ENCODE results near the gene PPP1R14B.

The PPP1R14B gene

DNA sequence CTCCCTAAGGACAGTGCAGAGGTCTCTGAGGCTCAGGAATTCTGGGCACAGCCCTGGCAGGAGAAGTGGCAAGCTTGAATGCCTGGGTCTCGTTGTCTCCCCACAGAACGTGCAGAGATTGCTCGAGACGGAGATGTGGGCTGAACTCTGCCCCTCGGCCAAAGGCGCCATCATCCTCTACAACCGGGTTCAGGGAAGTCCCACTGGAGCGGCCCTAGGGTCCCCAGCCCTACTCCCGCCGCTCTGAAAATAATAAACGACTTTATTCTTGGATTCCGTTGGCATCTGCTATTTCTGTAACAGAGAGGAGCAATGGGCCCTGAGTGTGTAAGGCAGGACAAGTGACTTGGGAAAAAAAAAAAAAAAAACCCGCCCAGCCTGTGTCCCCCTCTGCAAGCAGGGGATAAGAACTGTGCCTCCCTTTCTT, 17.0 kb downstream of the PPP1R14B start:
- DNase-seq, result no peak

DNA sequence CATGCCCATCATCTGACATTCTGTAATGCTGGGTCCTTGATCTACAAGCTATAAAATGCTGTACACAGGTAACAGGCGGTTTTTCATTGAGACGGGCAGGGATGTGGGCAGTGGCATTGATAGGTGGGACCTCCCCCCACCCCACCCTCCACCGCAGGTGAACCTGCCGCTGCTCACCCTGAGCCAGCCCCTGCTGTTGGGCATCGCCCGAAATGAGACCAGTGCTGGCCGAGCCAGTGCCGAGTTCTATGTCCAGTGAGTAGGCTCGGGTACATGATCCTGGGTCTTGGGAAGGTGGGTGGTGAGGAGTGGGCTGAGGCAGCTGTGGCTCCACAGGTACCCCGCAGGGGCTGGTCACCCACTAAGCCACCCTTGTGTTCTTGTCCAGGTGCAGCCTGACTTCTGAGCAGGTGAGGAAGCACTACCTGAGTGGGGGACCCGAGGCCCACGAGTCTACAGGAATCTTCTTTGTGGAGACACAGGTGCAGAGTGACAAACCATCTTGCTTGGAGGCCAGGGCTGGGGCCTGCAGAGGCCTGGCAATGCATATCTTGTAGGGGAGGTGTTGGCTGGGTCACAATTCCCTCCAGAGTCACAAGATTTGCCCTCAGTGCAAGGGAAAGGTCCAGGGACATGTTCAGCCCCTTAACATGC, 17.5 kb downstream of the PPP1R14B start:
- no peak for DNase-seq

DNA sequence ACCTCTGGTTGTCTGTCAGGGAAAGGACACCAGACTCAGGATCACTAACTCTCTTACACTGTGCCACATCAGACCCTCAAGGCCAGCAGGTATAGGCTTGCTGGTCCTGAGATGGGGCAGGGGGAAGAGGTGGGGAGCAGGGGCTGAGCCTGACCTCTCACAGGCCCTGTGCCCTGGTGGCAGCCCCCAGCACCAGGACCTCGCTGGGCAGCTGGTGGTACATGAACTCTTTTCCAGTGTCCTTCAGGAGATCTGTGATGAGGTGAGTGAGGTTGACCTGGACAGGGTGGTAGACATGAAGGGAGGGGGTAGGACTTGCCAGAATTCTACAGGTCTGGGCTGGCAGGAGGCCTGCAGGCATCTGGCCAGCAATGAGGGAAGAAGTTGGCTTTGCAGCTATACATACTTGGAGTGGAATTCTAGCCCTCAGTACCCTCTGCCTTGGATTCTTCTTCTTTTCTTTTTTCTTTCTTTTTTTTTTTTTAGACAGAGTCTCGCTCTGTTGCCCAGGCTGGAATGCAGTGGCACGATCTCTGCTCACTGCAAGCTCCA, 19.3 kb downstream of the PPP1R14B start:
- DNase-seq, result no peak

DNA sequence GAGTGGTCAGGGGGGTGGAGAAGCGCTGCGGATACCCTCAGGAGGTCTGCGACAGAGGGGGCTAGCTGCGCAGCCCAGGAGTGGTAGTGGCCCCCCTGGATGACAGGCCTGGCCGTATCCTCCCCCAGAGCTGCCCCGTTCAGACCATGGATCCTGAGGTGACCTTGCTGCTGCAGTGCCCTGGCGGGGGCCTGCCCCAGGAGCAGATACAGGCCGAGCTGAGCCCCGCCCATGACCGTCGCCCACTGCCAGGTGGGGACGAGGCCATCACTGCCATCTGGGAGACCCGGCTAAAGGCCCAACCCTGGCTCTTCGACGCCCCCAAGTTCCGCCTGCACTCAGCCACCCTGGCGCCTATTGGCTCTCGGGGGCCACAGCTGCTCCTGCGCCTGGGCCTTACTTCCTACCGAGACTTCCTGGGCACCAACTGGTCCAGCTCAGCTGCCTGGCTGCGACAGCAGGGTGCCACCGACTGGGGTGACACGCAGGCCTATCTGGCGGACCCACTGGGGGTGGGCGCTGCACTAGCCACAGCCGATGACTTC, 20.2 kb downstream of the PPP1R14B start:
- peak; percentile 53 for DNase-seq

DNA sequence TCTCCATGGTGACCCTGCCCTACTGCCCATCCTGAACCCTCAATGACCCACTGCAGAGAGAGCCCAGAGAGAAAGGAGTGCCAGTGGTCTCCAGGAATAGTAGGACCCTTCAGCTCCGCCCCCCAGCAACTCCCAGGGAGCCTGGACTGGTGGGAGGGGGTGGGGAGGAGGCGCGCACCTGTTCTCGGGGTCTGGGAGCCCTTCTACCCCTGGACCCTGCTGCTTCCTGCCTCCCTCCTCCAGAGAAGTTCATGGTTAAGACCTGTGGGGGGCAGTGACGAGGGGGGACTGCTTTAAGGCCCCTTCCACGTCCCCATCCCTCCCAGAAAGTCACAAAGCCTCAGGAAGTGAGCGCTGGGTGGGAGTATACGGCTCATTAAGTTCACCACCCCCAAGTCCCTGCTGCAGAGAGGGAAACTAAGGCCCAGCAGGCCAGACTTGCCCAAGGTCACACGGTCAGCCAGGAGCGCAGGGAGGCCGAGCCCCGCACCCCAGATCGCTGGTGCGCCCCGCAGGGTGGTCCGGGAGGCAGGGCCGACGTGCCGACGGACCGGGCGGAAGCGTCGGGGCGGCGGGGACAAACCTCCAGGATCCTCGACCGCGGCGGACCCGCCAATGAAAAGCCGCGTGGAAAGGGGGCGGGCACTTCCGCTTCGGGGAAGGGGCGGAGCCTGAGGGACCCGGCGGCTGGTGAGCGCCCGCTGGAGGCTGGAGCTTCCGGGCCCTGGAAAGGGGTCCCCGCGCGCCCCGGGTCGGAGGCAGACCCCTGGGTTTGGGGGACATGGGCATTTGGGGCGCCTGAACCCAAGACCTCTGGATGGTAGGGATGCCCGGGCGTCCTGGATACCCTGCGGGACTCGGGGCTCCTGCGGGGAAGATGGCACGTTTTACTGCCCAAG, 20.9 kb downstream of the PPP1R14B start, which contains the start of the genes NUDT22 and TRPT1:
TSS of gene NUDT22 (plus strand) at position 667 of the 899 bp plus-strand sequence. CDS start 379 bp downstream, outside the sequence.
TSS of gene TRPT1 (minus strand) at position 579 of the 899 bp plus-strand sequence. CDS start at position 253, 326 bp downstream.
- peak; percentile 94 for DNase-seq

DNA sequence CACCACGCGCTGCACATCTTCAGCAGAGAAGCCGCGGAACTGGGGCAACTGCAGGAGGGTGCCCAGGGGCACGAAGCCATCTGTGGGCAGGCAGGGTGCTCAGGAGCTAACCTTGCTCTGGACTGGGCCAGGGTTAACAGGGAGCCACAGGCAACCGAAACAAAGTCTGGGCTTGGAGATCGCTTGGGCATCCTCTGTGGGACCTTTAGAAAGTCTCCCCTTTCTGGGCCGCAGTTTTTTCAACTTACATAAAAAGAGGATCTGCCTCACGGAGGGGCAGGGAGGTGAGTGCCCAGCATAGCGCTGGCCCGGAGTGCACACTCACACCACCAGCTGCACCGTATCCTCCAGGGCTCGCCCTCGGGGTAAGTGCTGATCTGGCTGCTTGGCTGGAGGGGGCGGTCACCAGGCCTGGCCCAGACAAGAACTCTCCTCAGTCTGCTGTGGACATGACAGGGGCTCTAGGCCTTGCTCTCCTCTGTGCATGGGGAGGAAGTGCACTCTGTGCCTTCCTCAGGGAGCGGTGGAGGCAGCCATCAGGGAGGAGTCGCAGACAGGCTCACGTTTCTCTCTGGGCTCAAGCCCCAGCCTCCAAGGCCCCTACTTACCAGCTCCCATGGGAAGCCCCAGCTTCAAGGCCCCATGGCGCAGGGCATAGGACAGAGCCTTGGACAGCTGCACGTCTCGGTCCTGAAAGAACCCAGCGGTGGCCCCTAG, 21.7 kb downstream of the PPP1R14B start:
- DNase-seq, result peak; percentile 17

DNA sequence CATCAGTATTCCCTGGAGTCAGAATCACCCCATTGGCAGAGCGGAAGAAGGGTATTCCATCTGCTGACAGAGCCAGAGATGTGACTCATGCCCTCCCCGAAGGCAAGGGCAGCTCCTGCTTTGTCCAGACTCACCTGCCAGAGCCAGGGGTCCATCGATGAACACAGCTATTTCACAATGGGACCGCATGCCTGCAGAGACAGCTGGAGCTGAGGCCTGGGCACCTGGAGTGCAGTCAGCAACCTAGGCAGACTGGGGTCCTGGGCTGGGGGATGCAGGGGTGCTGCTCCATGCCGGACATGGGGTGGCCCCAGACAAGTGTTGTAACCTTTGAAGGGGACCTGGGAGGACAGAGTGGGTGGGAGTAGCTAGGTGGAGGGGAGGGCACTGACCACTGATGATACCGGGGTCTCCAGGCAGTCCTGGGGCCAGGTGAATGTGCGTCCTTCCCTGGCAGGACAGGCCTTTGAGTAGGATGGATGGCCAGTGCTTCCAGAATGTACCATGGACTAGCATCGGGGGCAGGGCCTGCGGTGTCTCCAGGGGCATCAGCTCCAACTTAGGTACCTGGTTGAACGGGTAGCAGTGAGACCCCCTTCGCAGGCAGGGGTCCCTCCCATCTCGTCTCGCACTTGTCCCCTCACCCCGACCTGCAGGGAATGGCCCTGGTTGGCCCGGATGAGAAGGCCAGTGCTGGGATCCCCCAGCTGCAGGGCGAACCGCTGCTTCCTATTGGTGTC, 22.4 kb downstream of the PPP1R14B start:
- DNase-seq, result peak; percentile 17

DNA sequence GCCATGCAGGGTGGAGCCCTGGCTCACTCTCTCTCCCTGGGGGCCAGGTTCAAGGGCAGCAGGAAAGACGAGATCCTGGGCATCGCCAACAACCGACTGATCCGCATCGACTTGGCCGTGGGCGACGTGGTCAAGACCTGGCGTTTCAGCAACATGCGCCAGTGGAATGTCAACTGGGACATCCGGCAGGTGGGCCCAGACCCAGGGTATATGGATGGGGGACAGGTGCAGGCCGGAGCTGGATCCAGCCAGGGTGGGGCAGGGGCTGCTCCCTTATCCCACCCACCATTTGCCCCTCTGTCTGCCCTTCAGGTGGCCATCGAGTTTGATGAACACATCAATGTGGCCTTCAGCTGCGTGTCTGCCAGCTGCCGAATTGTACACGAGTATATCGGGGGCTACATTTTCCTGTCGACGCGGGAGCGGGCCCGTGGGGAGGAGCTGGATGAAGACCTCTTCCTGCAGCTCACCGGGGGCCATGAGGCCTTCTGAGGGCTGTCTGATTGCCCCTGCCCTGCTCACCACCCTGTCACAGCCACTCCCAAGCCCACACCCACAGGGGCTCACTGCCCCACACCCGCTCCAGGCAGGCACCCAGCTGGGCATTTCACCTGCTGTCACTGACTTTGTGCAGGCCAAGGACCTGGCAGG, 23.6 kb downstream of the PPP1R14B start:
- peak; percentile 14 for DNase-seq

DNA sequence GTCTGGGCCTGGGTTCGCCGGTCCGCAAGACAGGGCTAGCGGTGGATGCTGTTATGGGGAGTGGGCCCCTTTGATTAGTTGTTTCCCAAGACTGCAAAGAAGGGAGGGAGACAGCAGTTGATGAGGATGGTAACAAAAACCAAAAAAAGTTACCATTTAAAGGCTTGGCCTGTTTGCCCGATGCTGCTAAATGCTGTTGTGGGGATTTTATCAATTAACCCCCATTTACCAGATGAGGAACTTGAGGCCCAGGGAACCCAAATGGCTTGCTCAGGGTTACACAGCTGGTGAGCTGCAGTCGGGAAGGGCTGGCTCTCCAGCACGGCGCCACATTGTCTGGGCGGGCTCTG, 24.1 kb downstream of the PPP1R14B start:
- DNase-seq, result no peak

DNA sequence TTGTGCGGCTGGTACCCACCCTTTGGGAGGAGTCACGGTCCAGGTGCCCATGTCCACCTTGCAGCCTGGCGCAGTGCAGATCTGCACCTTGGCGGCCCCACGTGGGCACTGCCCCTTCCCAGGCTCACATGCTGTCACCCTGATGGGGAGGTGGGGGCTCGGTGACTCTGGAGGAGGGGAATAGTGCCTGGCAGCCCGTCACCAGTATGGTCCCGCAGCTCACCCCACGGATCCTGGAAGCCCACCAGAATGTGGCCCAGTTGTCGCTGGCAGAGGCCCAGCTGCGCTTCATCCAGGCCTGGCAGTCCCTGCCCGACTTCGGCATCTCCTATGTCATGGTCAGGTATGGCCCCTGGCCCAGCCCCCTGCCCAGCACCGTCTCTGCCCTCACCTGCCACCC, 25.9 kb downstream of the PPP1R14B start:
- DNase-seq, result no peak

DNA sequence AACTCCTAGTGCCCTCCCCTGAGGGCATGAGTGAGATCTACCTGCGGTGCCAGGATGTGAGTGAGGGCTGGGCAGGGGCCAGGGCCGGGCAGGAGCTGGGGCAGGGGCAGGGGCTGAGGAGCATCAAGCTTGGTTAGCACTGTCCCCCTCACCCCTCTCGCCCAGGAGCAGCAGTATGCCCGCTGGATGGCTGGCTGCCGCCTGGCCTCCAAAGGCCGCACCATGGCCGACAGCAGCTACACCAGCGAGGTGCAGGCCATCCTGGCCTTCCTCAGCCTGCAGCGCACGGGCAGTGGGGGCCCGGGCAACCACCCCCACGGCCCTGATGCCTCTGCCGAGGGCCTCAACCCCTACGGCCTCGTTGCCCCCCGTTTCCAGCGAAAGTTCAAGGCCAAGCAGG, 26.5 kb downstream of the PPP1R14B start:
- DNase-seq, result no peak

DNA sequence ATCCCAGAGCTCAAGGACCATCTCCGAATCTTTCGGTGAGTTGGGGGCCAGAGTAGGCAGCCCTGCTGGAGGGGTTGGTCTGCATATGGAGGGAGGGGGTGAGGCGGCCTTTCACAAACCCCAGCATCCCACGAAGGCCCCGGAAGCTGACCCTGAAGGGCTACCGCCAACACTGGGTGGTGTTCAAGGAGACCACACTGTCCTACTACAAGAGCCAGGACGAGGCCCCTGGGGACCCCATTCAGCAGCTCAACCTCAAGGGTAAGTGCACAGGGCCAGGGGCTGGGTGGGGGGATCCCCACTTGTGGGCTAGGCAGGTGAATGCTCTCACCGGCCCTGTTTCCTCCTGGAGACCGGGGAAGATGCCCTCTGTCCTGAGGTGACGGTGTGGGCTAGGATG, 27.0 kb downstream of the PPP1R14B start:
- DNase-seq, result no peak

DNA sequence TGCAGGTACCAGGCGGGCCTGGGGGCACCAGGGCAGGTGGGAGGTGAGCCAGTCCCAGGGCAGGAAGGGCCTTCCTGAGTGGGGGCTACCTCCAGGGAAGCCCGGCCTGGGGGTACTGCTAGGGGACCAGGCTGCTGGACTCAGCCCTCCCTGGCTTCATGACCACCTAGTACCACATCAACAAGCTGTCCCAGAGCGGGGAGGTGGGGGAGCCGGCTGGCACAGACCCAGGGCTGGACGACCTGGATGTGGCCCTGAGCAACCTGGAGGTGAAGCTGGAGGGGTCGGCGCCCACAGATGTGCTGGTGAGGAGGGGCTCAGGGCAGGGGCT, 27.4 kb downstream of the PPP1R14B start:
- DNase-seq, result no peak

DNA sequence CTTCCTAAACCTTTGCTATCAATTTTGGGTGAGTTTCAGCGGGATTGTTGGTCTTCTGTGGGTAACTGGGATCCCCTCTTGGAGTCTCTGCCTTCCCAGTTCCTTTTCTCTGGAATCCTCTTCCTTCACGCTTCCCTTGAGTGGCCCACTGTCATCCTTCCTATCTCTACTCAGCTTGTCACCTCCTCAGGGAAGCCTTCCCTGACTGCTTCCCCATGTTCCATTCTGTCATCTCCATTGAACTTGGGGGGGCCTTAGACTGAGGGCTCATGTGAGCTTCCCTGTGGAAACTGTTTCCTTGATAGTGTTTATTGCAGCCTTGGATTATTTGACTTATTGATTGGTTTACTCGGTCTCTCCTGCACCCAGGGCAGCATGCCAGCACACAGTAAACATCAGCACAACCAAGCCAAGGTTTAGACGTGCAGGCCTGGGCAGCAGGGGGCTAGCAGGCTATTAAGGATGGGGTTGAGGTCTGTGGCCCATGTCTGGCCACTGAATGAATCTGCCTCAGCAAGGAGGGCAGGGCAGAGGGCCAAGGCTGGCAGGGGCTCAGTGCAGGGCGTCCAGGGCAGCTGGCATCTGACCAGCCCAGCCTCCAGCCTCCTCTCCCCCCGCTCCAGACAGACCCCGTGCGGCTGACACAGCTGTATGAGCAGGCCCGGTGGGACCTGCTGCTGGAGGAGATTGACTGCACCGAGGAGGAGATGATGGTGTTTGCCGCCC, 28.0 kb downstream of the PPP1R14B start:
- DNase-seq, result no peak

DNA sequence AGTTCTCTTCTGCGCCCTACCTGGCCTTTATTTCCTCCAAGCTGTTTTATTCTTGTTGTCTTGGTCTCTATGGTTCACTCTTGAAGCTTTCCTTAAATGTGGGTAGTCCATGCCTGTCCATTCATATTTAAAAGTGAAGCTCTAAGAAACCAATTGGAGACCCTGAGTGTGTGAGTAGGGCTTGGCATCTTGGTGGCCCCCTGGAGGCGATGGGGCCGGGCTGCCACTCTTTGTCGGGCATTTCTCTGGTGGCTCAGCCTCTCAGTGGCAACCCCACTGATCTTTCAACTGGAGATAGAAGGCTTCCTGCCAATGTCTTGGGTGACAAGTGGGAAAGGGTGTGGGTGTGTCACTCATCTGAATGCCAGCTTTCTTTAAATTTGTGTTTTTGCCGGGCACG, 29.9 kb downstream of the PPP1R14B start:
- no peak for DNase-seq

DNA sequence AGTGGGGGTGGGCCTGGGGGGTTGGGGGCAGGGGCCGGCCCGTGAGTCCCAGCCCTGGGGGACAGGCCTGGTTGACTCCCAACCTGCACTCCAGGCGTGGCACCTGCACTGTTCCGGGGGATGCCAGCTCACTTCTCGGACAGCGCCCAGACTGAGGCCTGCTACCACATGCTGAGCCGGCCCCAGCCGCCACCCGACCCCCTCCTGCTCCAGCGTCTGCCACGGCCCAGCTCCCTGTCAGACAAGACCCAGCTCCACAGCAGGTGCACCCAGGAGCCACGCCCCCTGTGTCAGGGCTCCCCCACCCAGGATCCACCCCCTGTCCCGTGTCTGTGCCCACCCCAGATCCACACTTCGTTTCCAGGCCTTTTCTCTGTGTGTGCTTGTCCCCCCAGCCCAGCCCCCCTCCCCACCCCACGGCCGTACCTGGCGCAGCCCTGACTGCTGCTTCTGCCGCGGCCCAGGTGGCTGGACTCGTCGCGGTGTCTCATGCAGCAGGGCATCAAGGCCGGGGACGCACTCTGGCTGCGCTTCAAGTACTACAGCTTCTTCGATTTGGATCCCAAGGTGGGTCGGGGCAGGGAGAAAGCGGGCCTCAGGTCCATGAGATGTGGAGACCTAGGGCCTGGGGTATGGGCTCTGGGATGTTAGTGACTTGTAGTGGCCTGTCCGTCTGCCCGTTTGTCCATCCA, 35.4 kb downstream of the PPP1R14B start:
- no peak for DNase-seq

DNA sequence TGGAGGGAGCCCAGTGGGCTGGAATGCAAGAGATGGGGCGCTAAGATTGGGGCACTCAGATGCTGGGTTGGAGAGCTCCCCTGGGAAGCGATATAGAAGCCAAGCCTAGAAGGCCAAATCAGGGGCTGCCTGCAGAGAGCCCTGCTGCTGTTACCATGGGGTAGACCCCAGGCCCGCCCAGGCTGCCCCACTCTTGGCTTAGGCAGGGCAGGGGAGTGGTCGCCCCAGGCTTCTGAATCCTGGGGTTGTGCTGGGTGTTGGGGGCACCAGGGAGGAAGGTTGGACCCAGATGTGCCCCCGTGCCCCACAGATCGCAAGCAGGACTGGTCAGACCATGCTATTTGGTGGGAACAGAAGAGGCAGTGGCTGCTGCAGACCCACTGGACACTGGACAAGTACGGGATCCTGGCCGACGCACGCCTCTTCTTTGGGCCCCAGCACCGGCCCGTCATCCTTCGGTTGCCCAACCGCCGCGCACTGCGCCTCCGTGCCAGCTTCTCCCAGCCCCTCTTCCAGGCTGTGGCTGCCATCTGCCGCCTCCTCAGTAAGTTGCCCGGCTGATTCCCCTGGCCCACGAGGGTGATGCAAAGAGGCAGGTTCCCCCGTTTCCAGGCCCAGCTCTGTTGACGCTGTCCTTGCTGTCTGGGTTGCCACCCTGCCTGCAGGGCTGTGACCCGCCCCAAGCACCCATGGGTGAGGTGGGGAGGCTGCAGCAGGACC, 36.3 kb downstream of the PPP1R14B start:
- DNase-seq, result no peak

DNA sequence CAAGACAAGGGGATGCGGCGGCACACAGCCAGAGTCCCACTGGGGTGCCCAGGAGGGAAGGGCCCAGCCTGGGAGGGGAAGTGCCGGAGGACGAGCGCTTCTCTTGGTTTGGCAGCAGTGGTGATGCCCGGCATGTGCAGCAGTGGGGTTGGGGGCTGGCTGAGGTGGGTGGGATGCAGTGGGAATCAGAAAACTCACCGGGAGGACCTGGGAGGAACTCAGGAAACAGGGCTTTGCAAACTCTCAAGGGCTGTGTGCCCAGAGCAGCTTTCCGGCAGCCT, 37.2 kb downstream of the PPP1R14B start:
- DNase-seq, result no peak

DNA sequence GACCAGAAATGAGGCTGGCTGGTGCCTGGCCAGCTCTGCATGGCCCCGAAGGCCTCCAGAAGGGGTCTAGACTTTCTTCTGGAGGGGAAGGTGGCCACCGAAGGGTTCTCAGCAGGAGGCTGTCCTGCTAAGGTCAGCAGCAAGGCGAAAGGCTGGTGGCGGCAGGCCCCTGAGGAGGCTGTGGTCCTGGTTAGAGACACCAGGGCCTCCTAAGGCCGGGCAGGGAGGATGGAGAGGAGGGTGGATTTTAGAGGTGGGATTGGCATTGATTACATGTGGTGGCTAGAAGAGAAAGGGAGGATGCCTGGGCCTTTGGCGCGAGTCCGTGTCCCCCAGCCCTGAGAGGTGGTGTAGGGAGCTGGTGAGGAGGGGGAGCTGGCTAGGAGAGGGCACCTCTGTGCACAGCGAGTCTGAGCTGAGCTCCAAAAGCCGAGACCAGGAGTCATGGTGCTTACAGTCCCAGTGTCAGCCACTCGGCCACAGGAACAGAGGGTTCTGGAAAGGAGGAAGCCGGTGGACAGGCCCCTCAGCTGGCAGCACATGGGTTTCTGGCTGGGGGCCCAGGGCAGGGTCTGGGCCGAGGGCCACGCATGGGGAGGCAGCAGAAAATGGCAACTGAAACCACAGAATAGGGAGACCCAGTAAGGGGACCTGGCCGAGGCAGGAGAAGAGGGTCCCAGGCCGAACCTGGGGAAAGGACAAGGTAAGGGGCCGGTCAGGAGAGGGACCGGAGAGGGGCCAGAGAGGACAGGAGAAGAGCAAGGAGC, 37.8 kb downstream of the PPP1R14B start:
- DNase-seq, result no peak

Data from activated CD8-positive, alpha-beta memory T cell treated with anti-CD3 and anti-CD28 coated beads, Interleukin-2, amount 50 U/mL, for 4 hours (primary cell).